Measurements from ENCODE around the gene PMM2.
"Not testable (repeated sequence)": the region's sequence is repeated elsewhere in the genome, so short reads cannot be mapped to it uniquely, and the experiment has no call there.

The PMM2 gene

GRCh38 chr16:8869212-8869987 is 71.8 kb downstream of the PMM2 start:
- DNase-seq = peak; percentile 55

GRCh38 chr16:8869988-8870241 is 72.3 kb downstream of the PMM2 start:
- not testable (repeated sequence) for DNase-seq

- DNase-seq = no peak
Measured at GRCh38 chr16:8872071-8872470, 74.4 kb downstream of the PMM2 start.

- peak; percentile 45 for DNase-seq
Measured at GRCh38 chr16:8872967-8873865, 75.6 kb downstream of the PMM2 start.

GRCh38 chr16:8873866-8874195 is 76.2 kb downstream of the PMM2 start:
- not testable (repeated sequence) for DNase-seq

GRCh38 chr16:8874388-8874787 is 76.7 kb downstream of the PMM2 start:
- no peak for DNase-seq

- DNase-seq = not testable (repeated sequence)
Measured at GRCh38 chr16:8875317-8875716, 77.7 kb downstream of the PMM2 start.

- no peak for DNase-seq
Measured at GRCh38 chr16:8877894-8878522, 80.4 kb downstream of the PMM2 start.

- DNase-seq = no peak
Measured at GRCh38 chr16:8878523-8878911, 80.9 kb downstream of the PMM2 start.

- no peak for DNase-seq
Measured at GRCh38 chr16:8880839-8881510, 83.3 kb downstream of the PMM2 start.

- DNase-seq = no peak
Measured at GRCh38 chr16:8882041-8882617, 84.5 kb downstream of the PMM2 start, which contains the start of gene LITAFD. Gene LITAFD, plus strand, starts transcription at chr16:8882351. Its CDS starts 2,005 bp downstream, at chr16:8884356.

GRCh38 chr16:8882725-8883377 is 85.2 kb downstream of the PMM2 start:
- DNase-seq = no peak

GRCh38 chr16:8885674-8886592 is 88.3 kb downstream of the PMM2 start:
- no peak for DNase-seq

- DNase-seq = no peak
Measured at GRCh38 chr16:8886593-8887430, 89.2 kb downstream of the PMM2 start.

GRCh38 chr16:8887431-8887765 is 89.8 kb downstream of the PMM2 start:
- DNase-seq = no peak

- DNase-seq = peak; percentile 43
Measured at GRCh38 chr16:8887952-8888560, 90.4 kb downstream of the PMM2 start.

GRCh38 chr16:8888951-8889892 is 91.6 kb downstream of the PMM2 start:
- no peak for DNase-seq

GRCh38 chr16:8889893-8890548 is 92.4 kb downstream of the PMM2 start:
- no peak for DNase-seq
